ENCODE results near the gene PTPRU. TPM values are rescaled to one million over a fixed set of nuclear protein-coding genes. Genes with fewer than 3 reads are reported as not detected.

The PTPRU gene
- total RNA-seq, 1 experiment from 2014 or later = 45.5 TPM

- Histone ChIP-seq H3K9ac (ENCODE audit: extremely low read depth, insufficient read length, low read length) (no peak overlapping the region), H4K91ac (ENCODE audit: insufficient read length, low read depth, low read length) (no peak overlapping the region)
- no CpG with 5 or more reads among the region's 7 CpGs for WGBS (ENCODE audit: extremely low coverage, insufficient read length, low lambda C conversion rate)
These were observed 39.3 kb upstream of the PTPRU start for GRCh38 chr1:29196863-29197589.

More at GRCh38 chr1:29196863-29197589, 39.3 kb upstream of the PTPRU start:
- Histone ChIP-seq H2BK120ac (ENCODE audit: low read depth, low read length, poor library complexity, severe bottlenecking) (no peak overlapping the region), H3K23me2 (ENCODE audit: insufficient read length, low read depth, low read length, poor library complexity, severe bottlenecking) (no peaks in the 10 kb centered on the region), H2BK20ac (ENCODE audit: low read depth, low read length, poor library complexity, severe bottlenecking) (no peak overlapping the region), H3K9me3 (ENCODE audit: control insufficient read depth, low read depth, low read length) (no peaks in the 10 kb centered on the region), H3K56ac (ENCODE audit: insufficient read length, low read depth, low read length) (no peak overlapping the region), H3K18ac (ENCODE audit: insufficient read length, low read depth, low read length) (no peak overlapping the region), H4K20me1 (ENCODE audit: control insufficient read depth, insufficient read depth, insufficient read length) (no peaks in the 10 kb centered on the region), H3T11ph (ENCODE audit: low read length) (no peak overlapping the region), H3K27me3 (ENCODE audit: insufficient read depth, low read length) (no peaks in the 10 kb centered on the region), H2AK5ac (ENCODE audit: insufficient read length, low read length) (no peak overlapping the region), H3K79me1 (ENCODE audit: insufficient read depth, low read depth, low read length, poor library complexity, severe bottlenecking) (no peaks in the 10 kb centered on the region), H3K4me1 (ENCODE audit: insufficient read depth, low read length) (no peaks in the 10 kb centered on the region), H3K79me2 (ENCODE audit: insufficient read depth, low read length) (no peaks in the 10 kb centered on the region), H3K23ac (ENCODE audit: insufficient read length, low read depth, low read length) (no peak overlapping the region), H3K14ac (ENCODE audit: insufficient read depth, low read length) (no peak overlapping the region), H3K27ac (ENCODE audit: insufficient read length, low read depth, low read length) (no peak overlapping the region), H2BK12ac (ENCODE audit: insufficient read length, low read depth, low read length) (no peak overlapping the region), H4K5ac (ENCODE audit: insufficient read length, low read depth, low read length) (no peak overlapping the region), H3K4ac (ENCODE audit: low read depth, low read length) (no peak overlapping the region), H4K8ac (replicated peaks; ENCODE audit: insufficient read length, low read depth, low read length) (no peak overlapping the region), H2BK15ac (ENCODE audit: low read depth, low read length) (no peak overlapping the region), H2BK5ac (ENCODE audit: insufficient read length, low read length) (no peak overlapping the region), H3K4me2 (ENCODE audit: insufficient read depth, insufficient read length, low read length) (no peak overlapping the region), H2AFZ (ENCODE audit: low read length) (no peak overlapping the region)
- peak overlapping the region in 1 of 3 experiments; percentile 39; a peak in 1 of 7 replicates for H3K27ac Mint-ChIP-seq
- H3K36me3 Mint-ChIP-seq (ENCODE audit: insufficient read depth in 1 of 3, low read depth in 3 of 3) = peaks cover 16 to 54% (median 52%) of the 10 kb centered on the region in 3 experiments; a peak in 6 of 7 replicates
- peaks cover 0 to 4% of the 10 kb centered on the region in 2 experiments; a peak in 1 of 4 replicates for H3K4me1 Mint-ChIP-seq
- no peak overlapping the region for H3K4me3 Mint-ChIP-seq
- no peaks in the 10 kb centered on the region for H3K9me3 Mint-ChIP-seq
- TF ChIP-seq, protein P1, sequence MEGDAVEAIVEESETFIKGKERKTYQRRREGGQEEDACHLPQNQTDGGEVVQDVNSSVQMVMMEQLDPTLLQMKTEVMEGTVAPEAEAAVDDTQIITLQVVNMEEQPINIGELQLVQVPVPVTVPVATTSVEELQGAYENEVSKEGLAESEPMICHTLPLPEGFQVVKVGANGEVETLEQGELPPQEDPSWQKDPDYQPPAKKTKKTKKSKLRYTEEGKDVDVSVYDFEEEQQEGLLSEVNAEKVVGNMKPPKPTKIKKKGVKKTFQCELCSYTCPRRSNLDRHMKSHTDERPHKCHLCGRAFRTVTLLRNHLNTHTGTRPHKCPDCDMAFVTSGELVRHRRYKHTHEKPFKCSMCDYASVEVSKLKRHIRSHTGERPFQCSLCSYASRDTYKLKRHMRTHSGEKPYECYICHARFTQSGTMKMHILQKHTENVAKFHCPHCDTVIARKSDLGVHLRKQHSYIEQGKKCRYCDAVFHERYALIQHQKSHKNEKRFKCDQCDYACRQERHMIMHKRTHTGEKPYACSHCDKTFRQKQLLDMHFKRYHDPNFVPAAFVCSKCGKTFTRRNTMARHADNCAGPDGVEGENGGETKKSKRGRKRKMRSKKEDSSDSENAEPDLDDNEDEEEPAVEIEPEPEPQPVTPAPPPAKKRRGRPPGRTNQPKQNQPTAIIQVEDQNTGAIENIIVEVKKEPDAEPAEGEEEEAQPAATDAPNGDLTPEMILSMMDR (conservative IDR thresholded peaks at IDR 0.05) = no peak
- no peaks in the 10 kb centered on the region for H3K27me3 Mint-ChIP-seq (ENCODE audit: low read depth)
- no peak for DNase-seq

All from H9 (cell line).